ENCODE data around the gene DGLUCY. TPM values are rescaled to one million over a fixed set of nuclear protein-coding genes. Genes with fewer than 3 reads are reported as not detected.

The DGLUCY gene
- total and polyA plus RNA-seq, 5 donors from 2014 or later, result 45.2 to 120 (median 60.8) TPM

GRCh38 chr14:91158091-91158790 is 44.4 kb downstream of the DGLUCY start:
- H3K27ac Mint-ChIP-seq, result peak overlapping the region in 2 of 3 donors; percentile 54 to 56
- Histone ChIP-seq H3K36me3 (ENCODE audit: control insufficient read depth, insufficient read depth, low read length) (peaks cover 61% of the 10 kb centered on the region), H3K27ac (ENCODE audit: insufficient read depth, low read length, poor library complexity, severe bottlenecking) (no peak overlapping the region), H3K9me3 (ENCODE audit: control insufficient read depth in 2 of 2, low read length in 2 of 2) (no peaks in the 10 kb centered on the region), H3K27me3 (ENCODE audit: control insufficient read depth, insufficient read depth, low read length) (no peaks in the 10 kb centered on the region), H3K4me1 (ENCODE audit: control insufficient read depth, insufficient read depth, low read length, poor library complexity, severe bottlenecking) (no peaks in the 10 kb centered on the region), H3K4me3 (ENCODE audit: low read depth, low read length) (no peak overlapping the region)
- no peak for ATAC-seq (ENCODE audit: low read depth in 2 of 2)
- no peak overlapping the region for H3K4me3 Mint-ChIP-seq
- peaks cover 17% of the 10 kb centered on the region for H3K36me3 Mint-ChIP-seq
- no peaks in the 10 kb centered on the region for H3K9me3 Mint-ChIP-seq
- H3K27me3 Mint-ChIP-seq, result no peaks in the 10 kb centered on the region
- H3K4me1 Mint-ChIP-seq, result peaks cover 0 to 10% (median 6%) of the 10 kb centered on the region in 4 donors
- no peak for DNase-seq

GRCh38 chr14:91159182-91159581 is 45.3 kb downstream of the DGLUCY start:
- Histone ChIP-seq H3K27ac (ENCODE audit: insufficient read depth, low read length, poor library complexity, severe bottlenecking) (no peak overlapping the region), H3K9me3 (ENCODE audit: control insufficient read depth in 2 of 2, low read length in 2 of 2) (no peaks in the 10 kb centered on the region), H3K4me1 (ENCODE audit: control insufficient read depth, insufficient read depth, low read length, poor library complexity, severe bottlenecking) (no peaks in the 10 kb centered on the region), H3K4me3 (ENCODE audit: low read depth, low read length) (no peak overlapping the region), H3K36me3 (ENCODE audit: control insufficient read depth, insufficient read depth, low read length) (peaks cover 64% of the 10 kb centered on the region), H3K27me3 (ENCODE audit: control insufficient read depth, insufficient read depth, low read length) (no peaks in the 10 kb centered on the region)
- Mint-ChIP-seq H3K36me3 (peaks cover 17% of the 10 kb centered on the region), H3K4me1 (peaks cover 0 to 9% (median 6%) of the 10 kb centered on the region in 4 donors), H3K9me3 (no peaks in the 10 kb centered on the region), H3K4me3 (no peak overlapping the region), H3K27ac (peak overlapping the region in 1 of 3 donors; percentile 48), H3K27me3 (no peaks in the 10 kb centered on the region)
- DNase-seq, result no peak
- ATAC-seq (ENCODE audit: low read depth in 2 of 2), result no peak

GRCh38 chr14:91159906-91160305 is 46.0 kb downstream of the DGLUCY start:
- ATAC-seq (ENCODE audit: low read depth in 2 of 2) (no peak), DNase-seq (no peak)
- no peak overlapping the region for H3K27ac ChIP-seq (ENCODE audit: insufficient read depth, low read length, poor library complexity, severe bottlenecking)
- Mint-ChIP-seq H3K9me3 (no peaks in the 10 kb centered on the region), H3K36me3 (peaks cover 18% of the 10 kb centered on the region), H3K27me3 (no peaks in the 10 kb centered on the region), H3K27ac (peak overlapping the region in 2 of 3 donors; percentile 79 to 83), H3K4me1 (peaks cover 0 to 5% (median 3%) of the 10 kb centered on the region in 4 donors), H3K4me3 (no peak overlapping the region)
- H3K27me3 ChIP-seq (ENCODE audit: control insufficient read depth, insufficient read depth, low read length), result no peaks in the 10 kb centered on the region
- H3K4me1 ChIP-seq (ENCODE audit: control insufficient read depth, insufficient read depth, low read length, poor library complexity, severe bottlenecking), result no peaks in the 10 kb centered on the region
- H3K4me3 ChIP-seq (ENCODE audit: low read depth, low read length), result no peak overlapping the region
- peaks cover 71% of the 10 kb centered on the region for H3K36me3 ChIP-seq (ENCODE audit: control insufficient read depth, insufficient read depth, low read length)
- H3K9me3 ChIP-seq (ENCODE audit: control insufficient read depth in 2 of 2, low read length in 2 of 2), result no peaks in the 10 kb centered on the region

- H3K9me3 Mint-ChIP-seq, result no peaks in the 10 kb centered on the region
- H3K27me3 Mint-ChIP-seq, result no peaks in the 10 kb centered on the region
- peaks cover 31% of the 10 kb centered on the region for H3K36me3 Mint-ChIP-seq
- H3K36me3 ChIP-seq (ENCODE audit: control insufficient read depth, insufficient read depth, low read length), result peaks cover 84% of the 10 kb centered on the region
- peaks cover 0 to 3% (median 0%) of the 10 kb centered on the region in 4 donors for H3K4me1 Mint-ChIP-seq
- DNase-seq (no peak), ATAC-seq (ENCODE audit: low read depth in 2 of 2) (no peak)
- H3K27me3 ChIP-seq (ENCODE audit: control insufficient read depth, insufficient read depth, low read length), result no peaks in the 10 kb centered on the region
- H3K4me1 ChIP-seq (ENCODE audit: control insufficient read depth, insufficient read depth, low read length, poor library complexity, severe bottlenecking), result no peaks in the 10 kb centered on the region
- H3K27ac ChIP-seq (ENCODE audit: insufficient read depth, low read length, poor library complexity, severe bottlenecking), result no peak overlapping the region
- H3K9me3 ChIP-seq (ENCODE audit: control insufficient read depth in 2 of 2, low read length in 2 of 2), result no peaks in the 10 kb centered on the region
- H3K27ac Mint-ChIP-seq, result peak overlapping the region in 1 of 3 donors; percentile 62
- H3K4me3 ChIP-seq (ENCODE audit: low read depth, low read length), result no peak overlapping the region
- H3K4me3 Mint-ChIP-seq, result no peak overlapping the region
These were observed 49.4 kb downstream of the DGLUCY start for GRCh38 chr14:91163316-91163715.

- DNase-seq (no peak), ATAC-seq (ENCODE audit: low read depth in 2 of 2) (no peak)
- Histone ChIP-seq H3K36me3 (ENCODE audit: control insufficient read depth, insufficient read depth, low read length) (peaks cover 86% of the 10 kb centered on the region), H3K27me3 (ENCODE audit: control insufficient read depth, insufficient read depth, low read length) (no peaks in the 10 kb centered on the region), H3K27ac (ENCODE audit: insufficient read depth, low read length, poor library complexity, severe bottlenecking) (no peak overlapping the region), H3K4me3 (ENCODE audit: low read depth, low read length) (no peak overlapping the region), H3K4me1 (ENCODE audit: control insufficient read depth, insufficient read depth, low read length, poor library complexity, severe bottlenecking) (no peaks in the 10 kb centered on the region), H3K9me3 (ENCODE audit: control insufficient read depth in 2 of 2, low read length in 2 of 2) (no peaks in the 10 kb centered on the region)
- no peak overlapping the region for H3K4me3 Mint-ChIP-seq
- no peaks in the 10 kb centered on the region for H3K27me3 Mint-ChIP-seq
- H3K4me1 Mint-ChIP-seq, result peaks cover 0 to 5% (median 0%) of the 10 kb centered on the region in 4 donors
- peak overlapping the region; percentile 6 to 87 (median 73) for H3K27ac Mint-ChIP-seq
- H3K36me3 Mint-ChIP-seq, result peaks cover 33% of the 10 kb centered on the region
- no peaks in the 10 kb centered on the region for H3K9me3 Mint-ChIP-seq
These were observed 50.8 kb downstream of the DGLUCY start for GRCh38 chr14:91164676-91165075.

- ATAC-seq (ENCODE audit: low read depth in 2 of 2), result no peak
- Mint-ChIP-seq H3K27ac (peak overlapping the region in 2 of 3 donors; percentile 59 to 82), H3K36me3 (peaks cover 21% of the 10 kb centered on the region)
These were observed 53.5 kb downstream of the DGLUCY start for GRCh38 chr14:91167380-91167770.

GRCh38 chr14:91169951-91170350 is 56.1 kb downstream of the DGLUCY start:
- peaks cover 3 to 8% (median 5%) of the 10 kb centered on the region in 4 donors for H3K4me1 Mint-ChIP-seq

More at GRCh38 chr14:91167380-91167770, 53.5 kb downstream of the DGLUCY start:
- H3K9me3 ChIP-seq (ENCODE audit: control insufficient read depth in 2 of 2, low read length in 2 of 2), result no peaks in the 10 kb centered on the region
- H3K4me3 ChIP-seq (ENCODE audit: low read depth, low read length), result no peak overlapping the region
- Mint-ChIP-seq H3K27me3 (no peaks in the 10 kb centered on the region), H3K4me1 (peaks cover 0 to 5% (median 3%) of the 10 kb centered on the region in 4 donors), H3K4me3 (no peak overlapping the region), H3K9me3 (no peaks in the 10 kb centered on the region)
- H3K27ac ChIP-seq (ENCODE audit: insufficient read depth, low read length, poor library complexity, severe bottlenecking), result no peak overlapping the region
- H3K4me1 ChIP-seq (ENCODE audit: control insufficient read depth, insufficient read depth, low read length, poor library complexity, severe bottlenecking), result no peaks in the 10 kb centered on the region
- H3K36me3 ChIP-seq (ENCODE audit: control insufficient read depth, insufficient read depth, low read length), result peaks cover 83% of the 10 kb centered on the region
- no peak for DNase-seq
- H3K27me3 ChIP-seq (ENCODE audit: control insufficient read depth, insufficient read depth, low read length), result no peaks in the 10 kb centered on the region

More at GRCh38 chr14:91169951-91170350, 56.1 kb downstream of the DGLUCY start:
- no peaks in the 10 kb centered on the region for H3K9me3 ChIP-seq (ENCODE audit: control insufficient read depth in 2 of 2, low read length in 2 of 2)
- Mint-ChIP-seq H3K27ac (no peak overlapping the region), H3K9me3 (no peaks in the 10 kb centered on the region), H3K27me3 (no peaks in the 10 kb centered on the region), H3K36me3 (peaks cover 23% of the 10 kb centered on the region), H3K4me3 (no peak overlapping the region)
- H3K4me3 ChIP-seq (ENCODE audit: low read depth, low read length), result no peak overlapping the region
- DNase-seq (no peak), ATAC-seq (ENCODE audit: low read depth in 2 of 2) (no peak)
- no peak overlapping the region for H3K27ac ChIP-seq (ENCODE audit: insufficient read depth, low read length, poor library complexity, severe bottlenecking)
- no peaks in the 10 kb centered on the region for H3K4me1 ChIP-seq (ENCODE audit: control insufficient read depth, insufficient read depth, low read length, poor library complexity, severe bottlenecking)
- H3K27me3 ChIP-seq (ENCODE audit: control insufficient read depth, insufficient read depth, low read length), result no peaks in the 10 kb centered on the region
- H3K36me3 ChIP-seq (ENCODE audit: control insufficient read depth, insufficient read depth, low read length), result peaks cover 71% of the 10 kb centered on the region
